SK-N-SH (cell line): ENCODE data around the gene PPP1R15A. TPM values are rescaled to one million over a fixed set of nuclear protein-coding genes. Genes with fewer than 3 reads are reported as not detected.

ENCODE experiments used
- CTCF ChIA-PET: fragments of 300-600, 350-600 bp; formaldehyde crosslinking; extraction: SDS; loops from one replicate; lab custom pipeline; 2021; lab: Yijun Ruan, JAX
- POLR2A ChIA-PET: fragments of 350-600 bp; sonication (Branson Sonifier 250); formaldehyde crosslinking; extraction: SDS; loops from one replicate; lab custom pipeline; 2020; ENCODE audit warnings: antibody characterized with exemption, inconsistent platforms; lab: Yijun Ruan, JAX
- DNase-seq: peaks from one replicate; pipeline ENCODE4 v3.0.0; 2012
- H2AFZ ChIP-seq: fragments of 200-600 bp; sonication (generic); 2 replicates; pipeline ENCODE4 v1.8.1; 2016; ENCODE audit warnings: antibody characterized with exemption, mild to moderate bottlenecking, low read depth
- H3F3A ChIP-seq: fragments of 200-600 bp; sonication (generic); replicated peaks from 2 replicates; pipeline ENCODE3; 2016; ENCODE audit warnings: antibody characterized with exemption, mild to moderate bottlenecking; ENCODE audit not compliant: insufficient read depth
- H3K27ac ChIP-seq, 2 experiments: fragments of 200-500 bp in 1 of 2; fragments of 200-600 bp in 1 of 2; sonication (Bioruptor generic) in 1 of 2; sonication (generic), shearing (Covaris generic) in 1 of 2; 2 replicates each; pipeline versions ENCODE4 v1.5.1 to v1.6.1; 2014 to 2016; ENCODE audit warnings: low read depth in 2 of 2, inconsistent platforms in 1 of 2, low read length in 1 of 2, mild to moderate bottlenecking in 1 of 2, mixed read lengths in 1 of 2
- H3K27me3 ChIP-seq: fragments of 200-600 bp; sonication (generic), shearing (Covaris generic); 2 replicates; pipeline ENCODE4 v1.6.1; 2016; ENCODE audit warnings: mixed run types; ENCODE audit not compliant: insufficient read depth
- H3K36me3 ChIP-seq, 2 experiments: fragments of 200-500 bp in 1 of 2; fragments of 200-600 bp in 1 of 2; sonication (Bioruptor generic) in 1 of 2; sonication (generic) in 1 of 2; replicated peaks in 1 of 2; 2 replicates each; pipeline versions ENCODE3 to v1.5.1; 2014 to 2016; ENCODE audit warnings: low read length in 1 of 2, mild to moderate bottlenecking in 1 of 2; ENCODE audit not compliant: insufficient read depth in 2 of 2, control insufficient read depth in 1 of 2
- H3K4me1 ChIP-seq, 2 experiments: fragments of 200-500 bp in 1 of 2; fragments of 200-600 bp in 1 of 2; sonication (Bioruptor generic) in 1 of 2; sonication (generic), shearing (Covaris generic) in 1 of 2; 2 replicates each; pipeline versions ENCODE4 v1.5.1 to v1.6.1; 2014 to 2016; ENCODE audit warnings: low read depth in 1 of 2, low read length in 1 of 2, mixed run types in 1 of 2; ENCODE audit not compliant: insufficient read depth in 2 of 2, control insufficient read depth in 1 of 2
- H3K4me2 ChIP-seq: fragments of 200-600 bp; sonication (generic), shearing (Covaris generic); 2 replicates; pipeline ENCODE4 v1.6.1; 2017; ENCODE audit warnings: mixed run types
- H3K4me3 ChIP-seq, 2 experiments: fragments of 200-500 bp in 1 of 2; fragments of 200-600 bp in 1 of 2; sonication (Bioruptor generic) in 1 of 2; sonication (generic), shearing (Covaris generic) in 1 of 2; 2 replicates each; pipeline versions ENCODE4 v1.5.1 to v1.8.1; 2014 to 2016; ENCODE audit warnings: low read depth in 2 of 2, inconsistent platforms in 1 of 2, low read length in 1 of 2, mild to moderate bottlenecking in 1 of 2, mixed read lengths in 1 of 2, moderate library complexity in 1 of 2
- H3K79me2 ChIP-seq: fragments of 200-600 bp; sonication (generic); 2 replicates; pipeline ENCODE4 v1.8.1; 2017; ENCODE audit warnings: mild to moderate bottlenecking; ENCODE audit not compliant: insufficient read depth
- H3K9ac ChIP-seq: fragments of 200-600 bp; sonication (generic); 2 replicates; pipeline ENCODE4 v1.6.1; 2017; ENCODE audit warnings: mixed run types
- H3K9me2 ChIP-seq: fragments of 200-600 bp; sonication (generic); 2 replicates; pipeline ENCODE4 v1.6.1; 2017; ENCODE audit warnings: mixed run types
- H3K9me3 ChIP-seq: fragments of 200-600 bp; sonication (generic); 2 replicates; pipeline ENCODE4 v1.6.1; 2017; ENCODE audit warnings: mixed run types, mild to moderate bottlenecking, moderate library complexity
- H4K20me1 ChIP-seq: fragments of 200-600 bp; sonication (generic); 2 replicates; pipeline ENCODE4 v1.6.1; 2017; ENCODE audit warnings: mild to moderate bottlenecking, mixed run types; ENCODE audit not compliant: insufficient read depth
- ELF1 ChIP-seq: IDR thresholded peaks from 2 replicates; pipeline ENCODE4 v1.4.0; 2012
- EP300 ChIP-seq, 2 experiments: IDR thresholded peaks; 2 replicates each; pipeline versions ENCODE4 v1.4.0 to v1.6.1; 2012; ENCODE audit warnings: borderline replicate concordance in 1 of 2, low read depth in 1 of 2, low read length in 1 of 2
- EZH2phosphoT487 ChIP-seq: fragments of 200-600 bp; sonication (generic); IDR thresholded peaks from 2 replicates; pipeline ENCODE4 v1.6.1; 2017; ENCODE audit warnings: low read depth, mixed run types, mild to moderate bottlenecking, antibody characterized with exemption, moderate library complexity, borderline replicate concordance
- FOSL2 ChIP-seq: IDR thresholded peaks from 2 replicates; pipeline ENCODE4 v1.4.0; 2012; ENCODE audit warnings: low read depth, mild to moderate bottlenecking, moderate library complexity, borderline replicate concordance
- JUND ChIP-seq: IDR thresholded peaks from 2 replicates; pipeline ENCODE4 v1.4.0; 2012
- MEF2A ChIP-seq: IDR thresholded peaks from 2 replicates; pipeline ENCODE4 v1.4.0; 2012; ENCODE audit warnings: low read depth, borderline replicate concordance
- NFIC ChIP-seq: IDR thresholded peaks from 2 replicates; pipeline ENCODE4 v1.4.0; 2012; ENCODE audit warnings: borderline replicate concordance
- NRF1 ChIP-seq: IDR thresholded peaks from 2 replicates; pipeline ENCODE4 v1.6.1; 2012; ENCODE audit warnings: low read depth, mild to moderate bottlenecking, low read length
- POLR2AphosphoS5 ChIP-seq: IDR thresholded peaks from 2 replicates; pipeline ENCODE4 v1.6.1; 2012; ENCODE audit warnings: low read depth, low read length
- RAD21 ChIP-seq: IDR thresholded peaks from 2 replicates; pipeline ENCODE4 v1.6.1; 2012; ENCODE audit warnings: mild to moderate bottlenecking, low read length
- RCOR1 ChIP-seq: fragments of 150-350 bp; IDR thresholded peaks from 2 replicates; pipeline ENCODE4 v1.6.1; 2017; ENCODE audit warnings: antibody characterized with exemption, low read length
- RFX5 ChIP-seq: IDR thresholded peaks from 2 replicates; pipeline ENCODE4 v1.6.1; 2012; ENCODE audit warnings: mild to moderate bottlenecking, improper control_type of control experiment, low read length
- SIN3A ChIP-seq: IDR thresholded peaks from 2 replicates; pipeline ENCODE4 v1.6.1; 2012; ENCODE audit warnings: low read depth, mild to moderate bottlenecking, low read length, moderate library complexity, borderline replicate concordance
- SMC3 ChIP-seq: IDR thresholded peaks from 2 replicates; pipeline ENCODE4 v1.6.1; 2012; ENCODE audit warnings: low read depth, low read length, improper control_type of control experiment
- TAF1 ChIP-seq: IDR thresholded peaks from 2 replicates; pipeline ENCODE4 v1.6.1; 2012; ENCODE audit warnings: low read depth, mild to moderate bottlenecking, low read length, moderate library complexity, borderline replicate concordance
- TCF12 ChIP-seq: IDR thresholded peaks from 2 replicates; pipeline ENCODE4 v1.4.0; 2012
- TEAD4 ChIP-seq: IDR thresholded peaks from 2 replicates; pipeline ENCODE4 v1.4.0; 2012; ENCODE audit warnings: mild to moderate bottlenecking, borderline replicate concordance; ENCODE audit not compliant: insufficient read depth
- YY1 ChIP-seq: IDR thresholded peaks from 2 replicates; pipeline ENCODE4 v1.4.0; 2012; ENCODE audit warnings: low read depth, mild to moderate bottlenecking
- WGBS: methylation state at CpG from one replicate; pipeline ENCODE4 v1.1.6; 2017; ENCODE audit warnings: low lambda C conversion rate; 5-methylcytosine and 5-hydroxymethylcytosine counted together
- polyA plus RNA-seq, 3 experiments: library from polyadenylated mRNA; depleted of rRNA; stranded (reverse); fragments of >200 nt; gene quantifications; 2 replicates each; pipeline ENCODE4 v1.2.3, GENCODE V29; 2012
- TF ChIP-seq, protein P1 (sequence below): fragments of 150-350 bp; IDR thresholded peaks from 2 replicates; pipeline ENCODE4 v1.6.1; 2016; ENCODE audit warnings: mild to moderate bottlenecking, low read depth, low read length
- TF ChIP-seq, protein P2 (sequence below): IDR thresholded peaks from 2 replicates; pipeline ENCODE4 v1.6.1; 2012; ENCODE audit warnings: mild to moderate bottlenecking, low read depth, low read length, moderate library complexity
- TF ChIP-seq, protein P3 (sequence below): IDR thresholded peaks from 2 replicates; pipeline ENCODE4 v1.4.0; 2012; ENCODE audit warnings: low read depth
- TF ChIP-seq, protein P4 (sequence below): IDR thresholded peaks from 2 replicates; pipeline ENCODE4 v1.4.0; 2012; ENCODE audit warnings: low read depth, borderline replicate concordance

Gene PPP1R15A
- polyA plus RNA-seq, 1 of the 3 experiments (the other 2 are of a cell fraction), result 73.7 TPM

DNA sequence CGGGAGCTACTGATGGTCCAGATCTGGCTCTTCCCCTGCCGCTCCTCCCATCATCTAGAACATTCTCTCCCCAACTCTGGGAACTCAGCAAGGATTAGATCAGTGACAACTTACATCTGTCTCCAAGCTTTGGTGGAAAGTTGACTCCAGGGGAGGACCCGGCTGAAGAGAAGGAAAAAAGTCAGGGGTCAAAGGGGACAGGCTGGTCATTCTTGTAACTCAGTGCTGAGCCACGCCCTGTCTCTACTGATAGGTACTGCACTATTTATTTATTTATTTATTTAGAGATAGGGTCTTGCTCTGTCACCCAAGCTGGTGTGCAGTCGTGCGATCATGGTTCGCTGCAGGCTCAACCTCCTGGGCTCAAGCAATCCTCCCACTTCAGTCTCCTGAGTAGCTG, 18.1 kb upstream of the PPP1R15A start (continued):
- no peak for TF ChIP-seq POLR2AphosphoS5
- TF ChIP-seq SIN3A, result no peak
- no peak for TF ChIP-seq NRF1
- TF ChIP-seq, protein P1, sequence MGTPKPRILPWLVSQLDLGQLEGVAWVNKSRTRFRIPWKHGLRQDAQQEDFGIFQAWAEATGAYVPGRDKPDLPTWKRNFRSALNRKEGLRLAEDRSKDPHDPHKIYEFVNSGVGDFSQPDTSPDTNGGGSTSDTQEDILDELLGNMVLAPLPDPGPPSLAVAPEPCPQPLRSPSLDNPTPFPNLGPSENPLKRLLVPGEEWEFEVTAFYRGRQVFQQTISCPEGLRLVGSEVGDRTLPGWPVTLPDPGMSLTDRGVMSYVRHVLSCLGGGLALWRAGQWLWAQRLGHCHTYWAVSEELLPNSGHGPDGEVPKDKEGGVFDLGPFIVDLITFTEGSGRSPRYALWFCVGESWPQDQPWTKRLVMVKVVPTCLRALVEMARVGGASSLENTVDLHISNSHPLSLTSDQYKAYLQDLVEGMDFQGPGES, result no peak
- TF ChIP-seq, protein P2, sequence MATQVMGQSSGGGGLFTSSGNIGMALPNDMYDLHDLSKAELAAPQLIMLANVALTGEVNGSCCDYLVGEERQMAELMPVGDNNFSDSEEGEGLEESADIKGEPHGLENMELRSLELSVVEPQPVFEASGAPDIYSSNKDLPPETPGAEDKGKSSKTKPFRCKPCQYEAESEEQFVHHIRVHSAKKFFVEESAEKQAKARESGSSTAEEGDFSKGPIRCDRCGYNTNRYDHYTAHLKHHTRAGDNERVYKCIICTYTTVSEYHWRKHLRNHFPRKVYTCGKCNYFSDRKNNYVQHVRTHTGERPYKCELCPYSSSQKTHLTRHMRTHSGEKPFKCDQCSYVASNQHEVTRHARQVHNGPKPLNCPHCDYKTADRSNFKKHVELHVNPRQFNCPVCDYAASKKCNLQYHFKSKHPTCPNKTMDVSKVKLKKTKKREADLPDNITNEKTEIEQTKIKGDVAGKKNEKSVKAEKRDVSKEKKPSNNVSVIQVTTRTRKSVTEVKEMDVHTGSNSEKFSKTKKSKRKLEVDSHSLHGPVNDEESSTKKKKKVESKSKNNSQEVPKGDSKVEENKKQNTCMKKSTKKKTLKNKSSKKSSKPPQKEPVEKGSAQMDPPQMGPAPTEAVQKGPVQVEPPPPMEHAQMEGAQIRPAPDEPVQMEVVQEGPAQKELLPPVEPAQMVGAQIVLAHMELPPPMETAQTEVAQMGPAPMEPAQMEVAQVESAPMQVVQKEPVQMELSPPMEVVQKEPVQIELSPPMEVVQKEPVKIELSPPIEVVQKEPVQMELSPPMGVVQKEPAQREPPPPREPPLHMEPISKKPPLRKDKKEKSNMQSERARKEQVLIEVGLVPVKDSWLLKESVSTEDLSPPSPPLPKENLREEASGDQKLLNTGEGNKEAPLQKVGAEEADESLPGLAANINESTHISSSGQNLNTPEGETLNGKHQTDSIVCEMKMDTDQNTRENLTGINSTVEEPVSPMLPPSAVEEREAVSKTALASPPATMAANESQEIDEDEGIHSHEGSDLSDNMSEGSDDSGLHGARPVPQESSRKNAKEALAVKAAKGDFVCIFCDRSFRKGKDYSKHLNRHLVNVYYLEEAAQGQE, result no peak
- no peak for TF ChIP-seq NFIC
- TF ChIP-seq, protein P3, sequence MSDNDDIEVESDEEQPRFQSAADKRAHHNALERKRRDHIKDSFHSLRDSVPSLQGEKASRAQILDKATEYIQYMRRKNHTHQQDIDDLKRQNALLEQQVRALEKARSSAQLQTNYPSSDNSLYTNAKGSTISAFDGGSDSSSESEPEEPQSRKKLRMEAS, result no peak
- no peak for TF ChIP-seq YY1
- TF ChIP-seq TCF12, result no peak
- no peak for TF ChIP-seq JUND
- no peak for TF ChIP-seq EZH2phosphoT487
- no peak for TF ChIP-seq RAD21
- no peak for TF ChIP-seq RCOR1
- TF ChIP-seq TEAD4, result no peak

DNA sequence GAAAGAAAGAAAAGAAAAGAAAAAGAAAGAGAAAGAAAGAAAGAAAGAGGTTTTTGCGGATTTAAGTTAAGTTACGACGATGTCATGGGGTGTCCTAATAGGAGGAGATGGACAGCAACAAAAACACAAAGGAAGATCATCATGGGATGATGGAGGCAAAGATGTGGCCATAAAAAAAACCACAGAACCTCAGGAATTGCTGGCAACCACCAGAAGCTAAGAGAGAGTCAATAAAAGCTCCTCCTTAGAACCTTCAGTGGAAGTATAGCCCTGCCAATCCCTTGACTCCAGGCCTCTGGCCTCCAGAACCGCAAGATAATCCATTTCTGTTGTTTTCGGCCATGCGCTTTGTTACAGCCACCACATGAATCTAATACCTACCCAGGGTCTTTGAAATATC, 15.3 kb upstream of the PPP1R15A start:
- WGBS, result 95% methylated on average over 6 of the region's 6 CpGs
- Histone ChIP-seq H3K4me2 (no peak overlapping the region), H3K9me2 (no peaks in the 10 kb centered on the region), H2AFZ (no peak overlapping the region), H4K20me1 (no peaks in the 10 kb centered on the region), H3F3A (no peaks in the 10 kb centered on the region), H3K36me3 (no peaks in the 10 kb centered on the region), H3K79me2 (no peaks in the 10 kb centered on the region), H3K4me1 (no peaks in the 10 kb centered on the region), H3K27me3 (no peaks in the 10 kb centered on the region), H3K4me3 (no peak overlapping the region), H3K9ac (no peak overlapping the region), H3K9me3 (no peaks in the 10 kb centered on the region), H3K27ac (no peak overlapping the region)
- TF ChIP-seq MEF2A (no peak), RFX5 (no peak), TCF12 (no peak), POLR2AphosphoS5 (no peak), TAF1 (no peak), NFIC (no peak), FOSL2 (no peak), SMC3 (no peak), TEAD4 (no peak), ELF1 (no peak), EP300 (IDR thresholded peaks at IDR 0.05; ENCODE audit: borderline replicate concordance in 1 of 2, low read depth in 1 of 2, low read length in 1 of 2) (no peak), YY1 (no peak)
- TF ChIP-seq, protein P4, sequence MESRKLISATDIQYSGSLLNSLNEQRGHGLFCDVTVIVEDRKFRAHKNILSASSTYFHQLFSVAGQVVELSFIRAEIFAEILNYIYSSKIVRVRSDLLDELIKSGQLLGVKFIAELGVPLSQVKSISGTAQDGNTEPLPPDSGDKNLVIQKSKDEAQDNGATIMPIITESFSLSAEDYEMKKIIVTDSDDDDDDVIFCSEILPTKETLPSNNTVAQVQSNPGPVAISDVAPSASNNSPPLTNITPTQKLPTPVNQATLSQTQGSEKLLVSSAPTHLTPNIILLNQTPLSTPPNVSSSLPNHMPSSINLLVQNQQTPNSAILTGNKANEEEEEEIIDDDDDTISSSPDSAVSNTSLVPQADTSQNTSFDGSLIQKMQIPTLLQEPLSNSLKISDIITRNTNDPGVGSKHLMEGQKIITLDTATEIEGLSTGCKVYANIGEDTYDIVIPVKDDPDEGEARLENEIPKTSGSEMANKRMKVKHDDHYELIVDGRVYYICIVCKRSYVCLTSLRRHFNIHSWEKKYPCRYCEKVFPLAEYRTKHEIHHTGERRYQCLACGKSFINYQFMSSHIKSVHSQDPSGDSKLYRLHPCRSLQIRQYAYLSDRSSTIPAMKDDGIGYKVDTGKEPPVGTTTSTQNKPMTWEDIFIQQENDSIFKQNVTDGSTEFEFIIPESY, result no peak
- TF ChIP-seq, protein P3, result no peak
- DNase-seq, result no peak
- CTCF ChIA-PET, result interaction anchor here (1.5 to 1.6 kb wide), 2 partner anchors 14 to 21 kb away, joined by 3 to 9 read pairs; partner anchors contain the start of gene HSD17B14
- POLR2A ChIA-PET, result no interaction called here
